ENCODE results near the gene SEPTIN6.

The SEPTIN6 gene

GRCh38 chrX:119721487-119721886, 28.5 kb upstream of the SEPTIN6 start:
- no peaks in the 10 kb centered on the region for H4K20me1 ChIP-seq (ENCODE audit: insufficient read depth, low read length)
- no peaks in the 10 kb centered on the region for H3K36me3 ChIP-seq (ENCODE audit: insufficient read depth, low read length)
- H3K4me1 ChIP-seq (ENCODE audit: insufficient read depth, low read length, severe bottlenecking), result no peaks in the 10 kb centered on the region
- TF ChIP-seq EZH2 (IDR thresholded peaks at IDR 0.05; ENCODE audit: borderline replicate concordance, low read length) (no peak), CTCF (IDR thresholded peaks at IDR 0.05; ENCODE audit: low read length) (no peak)
- no peak overlapping the region for H3K4me2 ChIP-seq (ENCODE audit: low read length)
- no peaks in the 10 kb centered on the region for H3F3A ChIP-seq (ENCODE audit: insufficient read depth, low read length)
- no peaks in the 10 kb centered on the region for H3K27me3 ChIP-seq (ENCODE audit: insufficient read depth, low read length)
- no peaks in the 10 kb centered on the region for H3K9me3 ChIP-seq (ENCODE audit: low read length)
- no peaks in the 10 kb centered on the region for H3K79me2 ChIP-seq (ENCODE audit: insufficient read depth, low read length)
- no peak overlapping the region for H3K27ac ChIP-seq (ENCODE audit: low read depth, low read length, poor library complexity, severe bottlenecking)
- no peak overlapping the region for H3K4me3 ChIP-seq (ENCODE audit: low read depth, low read length, poor library complexity, severe bottlenecking)
- no peak overlapping the region for H3K9ac ChIP-seq (ENCODE audit: low read length)
- H3K9me2 ChIP-seq (ENCODE audit: low read depth, low read length), result no peaks in the 10 kb centered on the region
- no peak overlapping the region for H2AFZ ChIP-seq (ENCODE audit: low read length)

DNA sequence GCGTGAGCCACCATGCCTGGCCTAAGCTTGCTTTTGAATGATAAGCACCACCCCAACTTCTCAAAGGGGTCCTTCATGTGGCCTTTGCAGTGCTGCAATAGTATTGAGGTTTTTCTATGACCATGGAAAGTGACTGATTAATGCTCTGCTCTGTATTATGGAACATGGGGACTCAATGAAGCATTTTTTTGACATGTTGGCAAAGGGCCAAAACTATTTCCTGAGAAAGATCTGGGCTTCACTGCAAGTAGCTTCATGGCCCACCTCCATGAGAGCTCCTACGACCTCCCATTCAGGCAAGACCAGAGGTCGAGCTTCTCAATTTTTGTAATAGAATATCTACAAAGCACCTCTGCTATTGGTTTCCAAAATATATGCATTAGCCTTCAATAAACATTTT, 16.7 kb upstream of the SEPTIN6 start:
- no peak for TF ChIP-seq EZH2 (IDR thresholded peaks at IDR 0.05; ENCODE audit: borderline replicate concordance, low read length)
- no peak for TF ChIP-seq CTCF (IDR thresholded peaks at IDR 0.05; ENCODE audit: low read length)
- H3K9ac ChIP-seq (ENCODE audit: low read length), result no peak overlapping the region
- no peak overlapping the region for H3K4me2 ChIP-seq (ENCODE audit: low read length)

GRCh38 chrX:119708936-119709335, 16.0 kb upstream of the SEPTIN6 start:
- no peak overlapping the region for H3K4me3 ChIP-seq (ENCODE audit: low read depth, low read length, poor library complexity, severe bottlenecking)
- no peak overlapping the region for H3K9ac ChIP-seq (ENCODE audit: low read length)
- no peak overlapping the region for H2AFZ ChIP-seq (ENCODE audit: low read length)
- no peaks in the 10 kb centered on the region for H4K20me1 ChIP-seq (ENCODE audit: insufficient read depth, low read length)
- H3K27ac ChIP-seq (ENCODE audit: low read depth, low read length, poor library complexity, severe bottlenecking), result no peak overlapping the region
- H3K27me3 ChIP-seq (ENCODE audit: insufficient read depth, low read length), result no peaks in the 10 kb centered on the region
- no peaks in the 10 kb centered on the region for H3F3A ChIP-seq (ENCODE audit: insufficient read depth, low read length)
- TF ChIP-seq CTCF (IDR thresholded peaks at IDR 0.05; ENCODE audit: low read length) (no peak), EZH2 (IDR thresholded peaks at IDR 0.05; ENCODE audit: borderline replicate concordance, low read length) (no peak)
- no peaks in the 10 kb centered on the region for H3K4me1 ChIP-seq (ENCODE audit: insufficient read depth, low read length, severe bottlenecking)
- H3K9me2 ChIP-seq (ENCODE audit: low read depth, low read length), result no peaks in the 10 kb centered on the region
- H3K9me3 ChIP-seq (ENCODE audit: low read length), result no peaks in the 10 kb centered on the region
- no peak overlapping the region for H3K4me2 ChIP-seq (ENCODE audit: low read length)
- no peaks in the 10 kb centered on the region for H3K79me2 ChIP-seq (ENCODE audit: insufficient read depth, low read length)
- H3K36me3 ChIP-seq (ENCODE audit: insufficient read depth, low read length), result no peaks in the 10 kb centered on the region; the same call in 1 of the 2 replicates

More for the DNA sequence above, 16.7 kb upstream of the SEPTIN6 start:
- Histone ChIP-seq H3K36me3 (ENCODE audit: insufficient read depth, low read length) (no peaks in the 10 kb centered on the region), H3K9me2 (ENCODE audit: low read depth, low read length) (no peaks in the 10 kb centered on the region), H3F3A (ENCODE audit: insufficient read depth, low read length) (no peaks in the 10 kb centered on the region), H3K27me3 (ENCODE audit: insufficient read depth, low read length) (no peaks in the 10 kb centered on the region), H3K4me3 (ENCODE audit: low read depth, low read length, poor library complexity, severe bottlenecking) (no peak overlapping the region), H2AFZ (ENCODE audit: low read length) (no peak overlapping the region), H3K27ac (ENCODE audit: low read depth, low read length, poor library complexity, severe bottlenecking) (no peak overlapping the region), H3K79me2 (ENCODE audit: insufficient read depth, low read length) (no peaks in the 10 kb centered on the region), H4K20me1 (ENCODE audit: insufficient read depth, low read length) (no peaks in the 10 kb centered on the region), H3K9me3 (ENCODE audit: low read length) (no peaks in the 10 kb centered on the region), H3K4me1 (ENCODE audit: insufficient read depth, low read length, severe bottlenecking) (no peaks in the 10 kb centered on the region)
